ENCODE data around the gene CPLX1.

The CPLX1 gene

GRCh38 chr4:866068-866760 is 40.3 kb upstream of the CPLX1 start:
- Histone ChIP-seq H3K4me2 (ENCODE audit: low read depth, low read length, poor library complexity, severe bottlenecking) (no peak overlapping the region), H3K4me1 (ENCODE audit: insufficient read depth, low read length, poor library complexity, severe bottlenecking) (no peaks in the 10 kb centered on the region), H3K4me3 (ENCODE audit: low read length, poor library complexity, severe bottlenecking) (no peak overlapping the region), H3K9ac (ENCODE audit: low read depth, low read length, poor library complexity, severe bottlenecking) (no peak overlapping the region), H2AFZ (ENCODE audit: low read length) (no peak overlapping the region), H3K79me2 (ENCODE audit: insufficient read depth, low read length) (no peaks in the 10 kb centered on the region), H4K20me1 (ENCODE audit: insufficient read depth, low read length, poor library complexity, severe bottlenecking) (no peaks in the 10 kb centered on the region), H3K36me3 (ENCODE audit: insufficient read depth, low read length) (peaks cover 46% of the 10 kb centered on the region; the same call in 1 of the 2 replicates), H3K27me3 (ENCODE audit: insufficient read depth, low read length, poor library complexity, severe bottlenecking) (no peaks in the 10 kb centered on the region), H3K9me2 (replicated peaks; ENCODE audit: low read depth, low read length) (no peaks in the 10 kb centered on the region), H3K9me3 (ENCODE audit: insufficient read depth, low read depth, low read length) (no peaks in the 10 kb centered on the region), H3F3A (ENCODE audit: low read depth) (no peaks in the 10 kb centered on the region)
- no peak for TF ChIP-seq CTCF (conservative IDR thresholded peaks at IDR 0.05; ENCODE audit: low read length)
- no peak for TF ChIP-seq EZH2phosphoT487 (IDR thresholded peaks at IDR 0.05; ENCODE audit: borderline replicate concordance)

GRCh38 chr4:865572-865971 is 39.6 kb upstream of the CPLX1 start:
- Histone ChIP-seq H3K4me3 (ENCODE audit: low read length, poor library complexity, severe bottlenecking) (no peak overlapping the region), H3K79me2 (ENCODE audit: insufficient read depth, low read length) (no peaks in the 10 kb centered on the region), H3K4me2 (ENCODE audit: low read depth, low read length, poor library complexity, severe bottlenecking) (no peak overlapping the region), H3K36me3 (ENCODE audit: insufficient read depth, low read length) (peaks cover 48% of the 10 kb centered on the region; the same call in 1 of the 2 replicates), H4K20me1 (ENCODE audit: insufficient read depth, low read length, poor library complexity, severe bottlenecking) (no peaks in the 10 kb centered on the region), H3K27me3 (ENCODE audit: insufficient read depth, low read length, poor library complexity, severe bottlenecking) (no peaks in the 10 kb centered on the region), H3K9me3 (ENCODE audit: insufficient read depth, low read depth, low read length) (no peaks in the 10 kb centered on the region), H3F3A (ENCODE audit: low read depth) (no peaks in the 10 kb centered on the region), H2AFZ (ENCODE audit: low read length) (no peak overlapping the region), H3K9me2 (replicated peaks; ENCODE audit: low read depth, low read length) (no peaks in the 10 kb centered on the region), H3K4me1 (ENCODE audit: insufficient read depth, low read length, poor library complexity, severe bottlenecking) (no peaks in the 10 kb centered on the region), H3K9ac (ENCODE audit: low read depth, low read length, poor library complexity, severe bottlenecking) (no peak overlapping the region)
- no peak for TF ChIP-seq EZH2phosphoT487 (IDR thresholded peaks at IDR 0.05; ENCODE audit: borderline replicate concordance)
- no peak for TF ChIP-seq CTCF (conservative IDR thresholded peaks at IDR 0.05; ENCODE audit: low read length)

GRCh38 chr4:865121-865465 is 39.2 kb upstream of the CPLX1 start:
- Histone ChIP-seq H2AFZ (ENCODE audit: low read length) (no peak overlapping the region), H3K9me2 (replicated peaks; ENCODE audit: low read depth, low read length) (no peaks in the 10 kb centered on the region), H3K36me3 (ENCODE audit: insufficient read depth, low read length) (peaks cover 43% of the 10 kb centered on the region; the same call in 1 of the 2 replicates), H3K27me3 (ENCODE audit: insufficient read depth, low read length, poor library complexity, severe bottlenecking) (no peaks in the 10 kb centered on the region), H3F3A (ENCODE audit: low read depth) (no peaks in the 10 kb centered on the region), H3K4me1 (ENCODE audit: insufficient read depth, low read length, poor library complexity, severe bottlenecking) (no peaks in the 10 kb centered on the region), H4K20me1 (ENCODE audit: insufficient read depth, low read length, poor library complexity, severe bottlenecking) (no peaks in the 10 kb centered on the region), H3K9ac (ENCODE audit: low read depth, low read length, poor library complexity, severe bottlenecking) (no peak overlapping the region), H3K79me2 (ENCODE audit: insufficient read depth, low read length) (no peaks in the 10 kb centered on the region), H3K4me3 (ENCODE audit: low read length, poor library complexity, severe bottlenecking) (no peak overlapping the region), H3K9me3 (ENCODE audit: insufficient read depth, low read depth, low read length) (no peaks in the 10 kb centered on the region), H3K4me2 (ENCODE audit: low read depth, low read length, poor library complexity, severe bottlenecking) (no peak overlapping the region)
- TF ChIP-seq CTCF (conservative IDR thresholded peaks at IDR 0.05; ENCODE audit: low read length), result no peak
